GM12874 (cell line): ENCODE measurements around the gene EFNB2.

Experiments used
- TF ChIP-seq, protein P1 (sequence below): IDR thresholded peaks from 2 replicates; pipeline ENCODE4 v1.5.1; 2011; ENCODE audit warnings: low read depth, mild to moderate bottlenecking, control low read depth, low read length, moderate library complexity; ENCODE audit not compliant: insufficient read depth

The EFNB2 gene

DNA sequence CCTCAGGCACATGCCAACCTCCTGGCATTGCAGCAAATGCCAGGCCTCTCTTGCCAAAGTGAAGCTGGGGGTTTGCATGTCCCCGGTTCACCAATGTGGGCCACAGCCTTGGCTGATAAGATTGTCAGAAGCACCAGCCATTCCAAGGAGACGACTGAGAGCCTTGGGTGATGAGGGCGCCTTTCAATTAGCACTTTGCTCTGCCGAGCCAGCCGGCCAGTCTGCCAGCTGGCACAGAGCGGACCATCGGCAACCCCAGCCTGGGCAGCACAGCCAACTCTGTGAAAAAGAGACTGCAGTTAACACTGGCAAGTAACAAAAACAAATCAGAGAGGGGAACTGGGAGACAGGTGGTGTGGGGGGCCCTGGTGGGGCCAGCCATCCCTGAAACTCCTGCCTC is 67.3 kb downstream of the EFNB2 start:
- TF ChIP-seq, protein P1, sequence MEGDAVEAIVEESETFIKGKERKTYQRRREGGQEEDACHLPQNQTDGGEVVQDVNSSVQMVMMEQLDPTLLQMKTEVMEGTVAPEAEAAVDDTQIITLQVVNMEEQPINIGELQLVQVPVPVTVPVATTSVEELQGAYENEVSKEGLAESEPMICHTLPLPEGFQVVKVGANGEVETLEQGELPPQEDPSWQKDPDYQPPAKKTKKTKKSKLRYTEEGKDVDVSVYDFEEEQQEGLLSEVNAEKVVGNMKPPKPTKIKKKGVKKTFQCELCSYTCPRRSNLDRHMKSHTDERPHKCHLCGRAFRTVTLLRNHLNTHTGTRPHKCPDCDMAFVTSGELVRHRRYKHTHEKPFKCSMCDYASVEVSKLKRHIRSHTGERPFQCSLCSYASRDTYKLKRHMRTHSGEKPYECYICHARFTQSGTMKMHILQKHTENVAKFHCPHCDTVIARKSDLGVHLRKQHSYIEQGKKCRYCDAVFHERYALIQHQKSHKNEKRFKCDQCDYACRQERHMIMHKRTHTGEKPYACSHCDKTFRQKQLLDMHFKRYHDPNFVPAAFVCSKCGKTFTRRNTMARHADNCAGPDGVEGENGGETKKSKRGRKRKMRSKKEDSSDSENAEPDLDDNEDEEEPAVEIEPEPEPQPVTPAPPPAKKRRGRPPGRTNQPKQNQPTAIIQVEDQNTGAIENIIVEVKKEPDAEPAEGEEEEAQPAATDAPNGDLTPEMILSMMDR: no peak

GRCh38 chr13:106467427-106468122 is 67.9 kb downstream of the EFNB2 start:
- TF ChIP-seq, protein P1: no peak

- TF ChIP-seq, protein P1: no peak
These were observed 68.6 kb downstream of the EFNB2 start for GRCh38 chr13:106466691-106467426.

- TF ChIP-seq, protein P1: no peak
These were observed 71.4 kb downstream of the EFNB2 start for GRCh38 chr13:106464076-106464475.

DNA sequence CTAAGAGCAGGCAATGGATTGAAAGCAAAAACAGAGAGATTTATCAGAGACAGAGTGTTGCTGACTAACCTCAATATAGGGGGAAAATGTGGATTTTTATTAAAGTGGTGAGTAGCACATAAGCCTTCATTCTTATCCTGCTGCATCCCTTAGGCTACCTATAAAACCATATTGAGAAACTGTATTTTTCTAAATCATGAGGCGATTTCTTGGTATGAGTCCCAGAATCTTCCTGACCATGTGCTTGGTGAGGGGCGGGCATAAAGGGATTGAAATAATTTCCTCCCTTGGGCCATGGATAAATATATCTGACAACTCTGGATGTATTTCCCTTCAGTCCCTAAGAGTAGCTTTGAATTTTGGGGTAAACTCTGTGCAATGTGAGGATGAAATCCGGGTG is 72.8 kb downstream of the EFNB2 start:
- TF ChIP-seq, protein P1: no peak

DNA sequence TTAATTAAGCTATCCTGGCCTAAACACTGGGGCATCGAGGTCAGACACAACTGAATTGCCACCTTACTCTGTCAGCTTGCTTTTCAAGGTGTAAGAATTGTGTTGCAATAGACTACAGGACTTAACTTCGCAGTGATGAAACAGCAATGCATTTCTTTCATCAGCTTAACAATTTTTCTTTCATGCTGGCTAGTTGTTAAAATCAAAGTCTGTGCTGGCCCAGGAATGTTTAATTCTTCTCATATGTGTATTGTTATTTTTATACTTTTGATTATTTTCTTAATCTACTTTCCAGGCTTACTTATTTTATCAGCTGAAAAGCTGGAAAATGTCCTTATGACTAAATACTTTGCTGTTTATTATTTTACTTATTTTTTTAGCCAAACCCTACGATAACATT is 79.7 kb downstream of the EFNB2 start:
- TF ChIP-seq, protein P1: no peak

DNA sequence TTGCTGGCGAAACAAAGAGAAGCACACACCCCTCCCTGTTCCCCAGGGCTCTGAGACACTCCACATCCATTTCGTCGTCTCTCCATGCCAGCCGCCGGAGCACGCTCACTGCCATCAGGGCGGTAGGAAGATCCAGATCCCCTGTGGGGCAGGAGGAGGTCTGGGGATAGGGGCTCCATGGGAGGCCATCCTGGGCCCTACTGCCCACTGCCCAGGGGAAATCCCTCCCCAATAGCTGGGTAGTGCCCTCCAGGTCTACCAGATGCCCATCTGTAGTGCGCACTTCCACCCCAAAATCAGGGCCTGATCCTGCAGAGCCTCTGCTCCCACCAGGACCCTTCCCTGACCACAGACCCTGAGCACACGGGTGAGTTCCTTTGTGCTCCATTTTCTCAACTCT is 80.3 kb downstream of the EFNB2 start:
- TF ChIP-seq, protein P1: no peak
